Stimulated activated CD8-positive, alpha-beta memory T cell treated with anti-CD3 and anti-CD28 coated beads, Interleukin-15, amount 100 ng/mL, for 4 hours (primary cell): ENCODE data around the gene PCBP2.
A peak's percentile ranks its signal among the peaks of the same experiment; 100 is the strongest.
"Not testable (repeated sequence)": the region's sequence is repeated elsewhere in the genome, so short reads cannot be mapped to it uniquely, and the experiment has no call there.

Experiments used
- DNase-seq, 2 donors: peaks; one replicate each; pipeline ENCODE4 v3.0.0-alpha.2; 2020; ENCODE audit warnings: low read depth in 2 of 2

Gene PCBP2

DNA sequence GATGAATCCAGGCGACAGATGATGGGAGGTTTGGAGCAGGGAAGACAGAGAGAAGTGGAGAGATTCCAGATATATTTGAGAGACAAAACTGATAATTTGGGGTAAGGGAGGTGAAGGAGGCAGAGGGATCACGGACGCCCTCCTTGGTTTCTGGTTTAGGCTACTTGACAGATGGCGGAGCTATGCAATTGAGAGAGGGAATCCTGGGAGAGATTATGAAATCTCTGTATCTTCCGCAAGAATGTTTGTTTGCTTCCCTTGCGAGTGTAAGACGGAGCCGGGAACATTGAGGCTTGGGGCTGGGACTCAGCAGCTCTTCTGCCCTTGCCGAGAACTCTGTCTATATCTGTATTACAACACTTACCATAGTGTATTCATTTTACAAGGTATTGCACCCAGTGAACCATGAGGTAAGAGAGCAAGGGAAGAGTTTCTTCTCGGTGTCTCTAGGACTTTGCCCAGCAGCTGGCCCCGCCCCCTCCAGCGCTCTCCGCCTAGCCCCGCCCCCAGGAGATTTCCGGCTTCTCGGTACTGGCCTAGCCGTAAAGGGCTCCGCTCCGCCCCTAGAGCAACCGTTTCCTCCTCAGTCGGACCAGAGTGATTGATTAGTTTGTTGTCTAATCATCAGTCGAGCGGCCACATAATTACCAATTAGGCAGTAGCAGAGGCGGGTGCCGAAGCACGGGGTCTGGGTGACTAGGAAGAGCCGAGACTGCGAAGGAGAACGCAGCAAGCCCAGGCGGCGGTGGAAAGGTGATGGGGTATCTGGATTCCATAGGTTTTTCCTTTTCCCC is 10.7 kb upstream of the PCBP2 start, which contains the start of gene PRR13:
Gene PRR13 (plus strand): TSS at position 695 of the 794 bp plus-strand sequence. CDS start 981 bp downstream, outside the sequence.
- peak; percentile 92 to 98 for DNase-seq

DNA sequence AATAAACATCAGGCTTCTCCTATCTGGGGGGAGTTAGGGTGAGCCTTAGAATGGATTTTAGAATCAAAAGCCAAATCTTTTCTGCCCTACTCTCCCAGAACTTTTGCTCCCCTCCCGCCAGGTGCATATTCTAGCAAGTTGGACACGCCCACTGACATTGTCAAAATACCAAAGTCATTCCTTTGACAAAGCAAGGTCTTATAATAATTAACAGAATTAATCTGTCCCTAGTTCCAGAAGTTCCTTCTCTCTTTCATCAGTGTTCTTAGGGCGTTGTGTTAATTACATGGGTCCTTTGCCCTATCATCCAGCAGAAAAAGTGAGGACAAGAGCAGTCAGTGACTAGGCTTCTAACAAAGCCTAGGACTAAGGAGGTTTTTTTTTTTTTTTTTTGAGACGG is 7.9 kb upstream of the PCBP2 start:
- no peak for DNase-seq

DNA sequence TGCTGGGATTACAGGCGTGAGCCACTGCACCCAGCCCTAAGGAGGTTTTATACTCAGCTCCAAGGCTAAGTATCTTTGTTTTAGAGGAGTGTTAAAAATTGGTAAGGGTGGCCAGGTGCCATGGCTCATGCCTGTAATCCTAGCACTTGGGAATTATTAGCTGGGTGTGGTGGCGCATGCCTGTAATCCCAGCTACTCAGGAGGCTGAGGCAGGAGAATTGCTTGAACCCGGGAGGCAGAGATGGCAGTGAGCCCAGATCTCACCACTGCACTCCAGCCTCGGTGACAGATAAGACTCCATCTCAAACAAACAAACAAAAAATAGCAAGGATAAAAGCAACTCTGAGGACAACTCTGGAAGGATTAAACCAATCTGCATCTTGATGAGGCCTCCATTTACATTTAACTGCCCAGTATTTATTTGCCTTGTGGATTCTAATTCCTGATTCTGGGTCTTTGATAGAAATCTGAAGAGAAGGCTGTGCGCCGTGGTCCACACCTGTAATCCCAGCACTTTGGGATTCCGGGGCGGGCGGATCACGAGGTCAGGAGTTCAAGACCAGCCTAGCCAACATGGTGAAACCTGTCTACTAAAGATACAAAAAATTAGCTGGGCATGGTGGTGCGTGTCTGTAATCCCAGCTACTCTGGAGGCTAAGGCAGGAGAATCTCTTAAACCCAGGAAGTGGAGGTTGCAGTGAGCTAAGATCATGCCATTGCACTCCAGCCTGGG is 7.1 kb upstream of the PCBP2 start:
- not testable (repeated sequence) for DNase-seq

DNA sequence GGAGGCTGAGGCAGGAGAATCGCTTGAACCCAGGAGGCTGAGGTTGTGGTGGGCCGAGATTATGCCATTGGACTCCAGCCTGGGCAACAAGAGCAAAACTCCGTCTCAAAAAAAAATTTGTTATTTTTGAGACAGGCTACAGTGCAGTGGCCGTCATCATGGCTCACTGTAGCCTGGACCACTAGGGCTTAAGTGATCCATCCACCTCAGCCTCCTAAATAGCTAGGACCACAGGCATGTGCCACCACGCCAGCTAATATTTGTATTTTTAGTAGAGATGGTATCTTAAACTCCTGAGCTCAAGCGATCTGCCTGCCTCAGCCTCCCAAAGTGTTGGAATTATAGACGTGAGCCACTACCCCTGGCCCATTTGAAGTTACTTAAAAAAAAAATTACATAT is 966 bp upstream of the PCBP2 start:
- no peak for DNase-seq

DNA sequence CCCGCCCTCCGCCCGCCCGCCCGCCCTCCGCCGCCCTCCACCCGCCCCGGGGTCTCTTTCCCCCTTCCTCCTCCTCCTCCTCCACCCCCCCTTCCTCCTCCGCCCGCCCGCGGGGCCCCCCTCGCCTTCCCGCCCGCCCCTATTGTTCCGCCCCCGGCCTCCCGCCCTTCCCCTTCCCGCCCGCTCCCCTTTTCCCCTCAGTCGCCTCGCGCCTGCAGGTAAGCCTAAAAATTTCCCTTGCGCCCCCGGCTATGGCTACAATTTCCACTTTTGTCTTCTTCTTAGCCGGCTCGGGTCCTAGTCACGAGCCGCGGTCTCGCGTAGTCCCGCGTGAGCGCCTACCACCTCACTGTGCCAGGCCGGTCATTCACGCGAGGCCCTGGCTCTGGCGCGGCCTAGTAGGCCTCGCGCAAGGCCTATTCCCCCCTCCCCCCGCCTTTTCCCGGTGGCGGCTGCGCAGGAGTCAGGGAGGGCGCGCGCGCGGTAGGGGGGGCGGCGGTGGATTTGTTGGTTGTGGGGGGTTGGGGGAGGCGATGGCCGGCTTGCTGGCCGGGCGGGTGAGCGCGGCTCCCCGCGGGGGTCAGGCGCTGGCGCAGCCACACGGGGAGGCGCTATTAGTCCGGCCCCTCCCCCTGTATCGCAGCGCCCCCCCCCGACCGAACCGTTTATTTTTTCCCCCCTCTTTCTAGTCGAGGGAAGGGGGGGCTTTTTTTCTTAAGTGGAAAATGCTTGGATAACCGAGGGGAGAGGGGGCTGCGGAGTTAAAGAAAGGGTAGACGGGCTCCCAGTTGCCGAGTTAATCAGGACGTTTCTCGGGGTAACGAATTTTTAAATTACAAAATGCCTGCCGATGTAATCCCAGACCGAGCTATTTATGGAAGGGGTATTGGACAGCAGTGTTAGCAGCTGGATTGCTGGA is 516 bp downstream of the PCBP2 start:
- peak; percentile 62 to 63 for DNase-seq

DNA sequence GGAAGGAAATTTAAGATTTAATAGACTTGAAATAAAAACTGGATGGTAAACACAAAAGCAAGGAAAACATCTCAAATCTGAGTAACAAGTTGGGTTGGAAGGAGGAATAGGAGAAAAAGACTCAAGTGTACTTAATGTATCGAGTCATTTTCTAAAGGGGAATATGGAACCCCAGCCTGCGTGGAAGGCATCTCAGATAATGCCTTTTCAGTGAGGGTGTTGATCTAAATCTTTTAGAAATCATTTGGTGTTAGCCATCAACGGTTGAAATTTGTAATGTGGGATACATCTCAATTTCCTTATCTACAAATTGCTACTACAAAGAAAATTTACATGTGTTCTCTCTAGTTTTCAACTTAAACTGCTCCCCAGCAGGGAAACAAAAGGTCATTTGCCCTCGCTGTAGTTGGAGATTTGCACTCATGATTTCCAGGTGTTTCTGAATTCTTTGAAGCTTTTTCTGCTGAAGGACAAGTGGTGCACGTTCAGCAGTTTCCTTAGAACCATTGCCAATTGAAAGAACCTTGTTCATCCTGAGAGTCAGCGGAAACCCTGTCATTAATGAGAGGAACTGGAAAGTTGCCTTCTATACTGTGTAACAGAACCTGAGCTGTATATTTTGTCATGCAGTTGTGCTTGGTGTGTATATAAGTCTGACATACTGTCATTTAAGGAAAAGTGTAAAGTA is 2.2 kb downstream of the PCBP2 start:
- no peak for DNase-seq

DNA sequence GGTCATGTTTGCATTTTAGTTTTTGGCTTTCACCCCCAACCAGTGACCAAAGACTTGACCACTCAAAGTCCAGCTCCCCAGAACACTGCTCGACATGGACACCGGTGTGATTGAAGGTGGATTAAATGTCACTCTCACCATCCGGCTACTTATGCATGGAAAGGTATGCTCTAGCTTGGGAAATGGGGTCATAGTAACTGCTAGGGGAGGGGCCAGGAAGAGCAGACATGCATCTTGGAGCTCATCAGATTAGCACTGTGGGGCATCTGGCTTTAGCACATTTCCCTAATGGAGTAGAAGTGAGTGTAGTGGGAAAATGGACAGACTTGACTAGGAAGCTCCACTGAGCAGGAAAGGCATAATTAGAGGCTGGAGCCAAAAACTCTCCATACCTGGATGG is 2.8 kb downstream of the PCBP2 start:
- no peak for DNase-seq

DNA sequence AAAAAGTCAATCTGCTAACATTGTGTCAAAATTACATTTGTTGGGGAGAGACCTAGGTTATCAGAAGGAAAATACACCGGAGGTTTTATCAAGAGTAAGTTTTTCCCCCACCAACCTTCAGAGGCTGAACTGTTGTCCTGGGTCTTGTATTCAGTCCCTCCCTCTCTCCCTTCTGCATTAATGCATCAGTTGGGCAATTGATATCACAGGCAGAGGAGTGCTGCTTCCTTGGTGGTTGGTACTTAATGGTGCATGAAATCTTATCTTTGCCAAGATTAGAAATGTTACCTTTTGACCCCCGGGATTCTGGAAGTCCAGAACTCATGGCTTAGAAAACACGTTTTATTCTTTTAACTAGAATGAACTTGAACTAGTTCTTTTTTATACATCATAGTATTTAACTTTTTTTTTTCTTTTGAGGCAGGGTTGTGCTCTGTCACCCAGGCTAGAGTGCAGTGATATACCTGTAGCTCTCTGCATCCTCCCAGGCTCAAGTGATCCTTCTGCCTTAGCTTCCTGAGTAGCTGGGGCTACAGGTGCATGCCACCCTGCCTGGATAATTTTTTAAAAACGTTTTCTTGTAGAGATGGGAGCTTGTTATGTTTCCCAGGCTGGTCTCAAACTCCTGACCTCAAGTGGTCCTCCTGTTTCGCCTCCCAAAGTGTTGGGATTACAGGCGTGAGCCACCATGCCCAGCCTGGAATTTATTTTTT is 4.9 kb downstream of the PCBP2 start:
- no peak for DNase-seq

DNA sequence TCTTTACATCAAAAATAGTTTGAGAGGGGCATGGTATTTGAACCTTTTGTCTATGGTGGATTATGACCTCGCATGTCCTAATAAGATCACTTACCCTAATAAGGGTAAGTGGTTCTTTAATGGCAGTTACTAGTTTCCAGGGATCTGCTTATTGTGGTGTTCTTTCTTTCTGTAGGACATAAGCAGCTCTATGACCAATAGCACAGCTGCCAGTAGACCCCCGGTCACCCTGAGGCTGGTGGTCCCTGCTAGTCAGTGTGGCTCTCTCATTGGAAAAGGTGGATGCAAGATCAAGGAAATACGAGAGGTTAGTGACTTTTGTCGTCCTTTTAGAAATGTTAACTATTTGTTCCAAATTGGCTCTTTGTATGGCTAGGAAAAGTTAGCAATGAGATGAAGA is 7.2 kb downstream of the PCBP2 start:
- DNase-seq = no peak

DNA sequence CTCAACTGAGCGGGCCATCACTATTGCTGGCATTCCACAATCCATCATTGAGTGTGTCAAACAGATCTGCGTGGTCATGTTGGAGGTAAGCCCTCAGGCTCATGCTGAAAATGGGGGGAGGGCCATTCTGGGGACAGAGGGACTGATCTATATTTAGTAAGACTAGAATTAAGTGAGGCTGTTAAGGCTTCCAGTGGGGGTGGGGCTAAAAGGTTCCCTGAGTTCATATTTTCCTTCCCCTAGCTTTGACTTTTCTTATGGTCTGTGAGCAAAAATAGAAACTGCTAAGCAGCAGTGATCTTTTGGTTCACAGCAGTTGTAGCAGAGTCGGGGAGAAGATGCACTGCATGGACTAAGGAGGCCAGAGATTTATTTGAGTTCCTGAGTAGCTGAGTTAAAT is 9.2 kb downstream of the PCBP2 start:
- no peak for DNase-seq

DNA sequence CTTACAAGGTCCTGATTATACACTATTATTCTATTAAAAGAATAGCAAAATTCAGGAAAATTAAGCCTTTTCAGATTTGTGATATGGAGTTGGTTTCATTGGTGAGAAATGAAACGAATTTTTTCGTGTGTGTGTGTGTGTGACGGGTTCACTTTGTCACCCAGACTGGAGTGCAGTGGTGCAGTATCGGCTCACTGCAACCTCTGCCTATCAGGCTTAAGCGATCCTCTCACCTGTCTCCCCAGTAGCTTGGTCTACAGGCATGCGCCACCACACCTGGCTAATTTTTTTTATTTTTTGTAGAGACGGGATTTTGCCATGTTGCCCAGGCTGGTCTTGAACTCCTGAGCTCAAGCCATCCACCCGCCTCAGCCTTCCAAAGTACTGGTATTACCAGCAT is 9.7 kb downstream of the PCBP2 start:
- no peak for DNase-seq

DNA sequence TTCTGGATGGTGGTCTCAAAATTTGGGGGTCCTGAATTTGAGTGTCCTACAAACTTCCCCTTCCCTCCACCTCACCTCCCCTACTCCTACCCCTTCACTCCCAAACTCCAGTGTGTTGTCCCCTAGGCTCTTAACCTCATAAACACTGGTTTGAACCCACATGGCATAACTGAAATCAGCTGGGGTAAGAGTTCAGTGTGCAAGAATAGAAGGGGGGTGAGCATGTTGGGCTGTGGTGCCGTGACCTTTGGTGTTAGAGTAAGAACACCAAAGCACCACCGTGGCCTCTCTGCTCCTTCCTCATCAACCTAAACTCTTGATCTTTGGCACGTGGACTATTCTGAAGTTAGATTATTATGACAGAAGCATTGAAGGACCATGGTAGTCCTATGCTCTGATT is 11.0 kb downstream of the PCBP2 start:
- no peak for DNase-seq

DNA sequence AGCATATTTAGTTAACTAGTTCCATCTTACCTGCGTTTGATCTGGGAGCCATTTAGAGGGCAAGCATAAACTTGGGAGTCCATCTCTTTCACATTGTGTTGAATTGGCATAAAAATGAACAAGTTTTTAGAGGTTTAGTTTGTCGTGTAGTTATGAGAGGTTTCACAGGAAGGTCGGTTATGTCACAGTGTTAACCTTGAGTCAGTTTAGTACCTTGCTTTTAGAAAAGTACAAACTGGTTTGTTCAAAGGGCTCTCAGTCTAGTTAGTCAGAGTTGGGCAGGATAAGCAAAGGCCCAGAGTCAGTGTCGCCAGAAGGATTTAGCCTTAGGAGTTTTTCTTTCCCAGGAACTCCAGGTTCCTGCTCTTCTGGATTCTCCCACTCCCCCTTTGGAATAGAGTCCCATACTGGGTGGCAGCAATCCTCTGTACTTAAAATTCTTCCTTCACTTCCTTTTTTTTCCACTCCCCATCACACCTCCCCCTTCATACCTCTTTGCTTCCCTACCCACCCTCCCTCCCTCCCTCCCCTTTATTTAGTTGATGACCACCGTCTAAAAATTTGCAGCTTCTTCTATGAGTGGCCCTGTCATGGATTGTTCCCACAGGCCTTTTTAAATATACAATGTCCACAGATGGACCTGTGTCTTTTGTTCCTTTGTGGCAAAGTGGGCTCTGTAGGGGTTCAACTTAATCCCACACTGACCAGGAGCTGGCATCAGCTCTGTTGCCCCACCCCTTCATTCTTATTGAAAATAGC is 12.1 kb downstream of the PCBP2 start:
- DNase-seq = no peak

DNA sequence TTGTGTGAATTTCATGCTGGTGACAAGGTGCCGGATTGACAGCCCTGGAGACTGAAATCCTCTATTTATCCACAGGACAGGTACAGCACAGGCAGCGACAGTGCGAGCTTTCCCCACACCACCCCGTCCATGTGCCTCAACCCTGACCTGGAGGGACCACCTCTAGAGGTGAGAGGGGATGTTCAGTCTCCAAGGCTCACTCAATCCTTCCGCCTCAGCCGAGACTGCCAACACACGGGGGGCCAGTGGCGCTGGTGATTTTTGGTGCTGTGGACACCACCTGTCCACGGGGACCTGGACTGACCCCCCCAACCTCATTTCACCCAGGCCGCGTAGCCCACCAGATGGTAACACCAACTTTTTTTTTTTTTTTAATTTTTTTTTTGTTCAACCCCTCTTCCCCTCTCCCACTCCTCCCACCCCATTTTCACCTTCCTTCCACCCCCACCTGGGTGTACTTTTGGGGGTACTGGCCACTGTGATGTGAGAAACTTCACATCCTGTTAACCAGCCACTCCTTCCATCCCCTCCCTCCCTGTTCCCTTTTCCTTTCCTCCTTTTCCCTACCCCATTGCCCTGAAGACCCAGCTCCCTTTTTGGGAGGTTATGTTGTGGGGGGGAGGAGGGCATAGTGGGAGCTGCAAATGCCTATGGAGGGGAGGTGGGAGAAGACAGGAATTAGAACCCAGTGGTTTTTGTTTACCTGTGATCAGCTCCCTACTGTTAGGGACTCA is 12.9 kb downstream of the PCBP2 start:
- DNase-seq = no peak

DNA sequence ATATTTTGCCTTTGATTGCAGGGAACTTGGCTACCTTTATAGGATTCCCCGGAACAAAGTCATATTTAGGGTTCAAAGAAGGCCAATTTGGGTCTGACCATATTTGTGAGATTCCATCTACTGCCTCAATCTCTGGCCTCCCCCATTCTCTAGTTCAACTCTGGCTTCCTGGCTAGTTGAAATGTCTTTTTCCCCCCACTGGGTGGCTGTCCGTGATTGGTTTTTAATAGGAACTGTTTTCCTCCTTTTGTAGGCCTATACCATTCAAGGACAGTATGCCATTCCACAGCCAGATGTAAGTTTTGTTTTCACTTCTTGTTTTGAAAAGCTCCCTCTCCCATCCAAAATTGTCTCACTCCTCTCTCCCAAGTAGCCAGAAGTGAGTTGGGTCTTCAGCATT is 13.8 kb downstream of the PCBP2 start:
- DNase-seq = no peak

DNA sequence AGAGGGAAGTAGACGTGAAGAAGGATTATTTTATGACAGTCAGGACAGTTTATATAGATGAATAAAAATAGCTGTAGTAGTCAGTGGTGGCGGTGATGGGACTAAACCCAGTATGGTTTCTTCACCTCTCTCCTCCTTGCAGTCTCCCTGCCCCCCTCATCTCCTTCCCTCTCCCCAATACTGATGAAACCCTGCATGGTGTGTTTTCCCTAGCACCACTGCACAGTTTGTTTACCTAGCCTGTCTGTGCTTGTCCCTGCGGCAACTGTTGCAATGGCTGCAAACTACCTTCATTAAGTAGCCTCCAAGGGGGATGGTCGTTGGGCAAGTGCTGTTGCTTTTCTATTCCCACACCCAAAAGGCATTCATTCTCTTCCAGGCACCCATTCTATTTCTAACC is 14.7 kb downstream of the PCBP2 start:
- DNase-seq = no peak

DNA sequence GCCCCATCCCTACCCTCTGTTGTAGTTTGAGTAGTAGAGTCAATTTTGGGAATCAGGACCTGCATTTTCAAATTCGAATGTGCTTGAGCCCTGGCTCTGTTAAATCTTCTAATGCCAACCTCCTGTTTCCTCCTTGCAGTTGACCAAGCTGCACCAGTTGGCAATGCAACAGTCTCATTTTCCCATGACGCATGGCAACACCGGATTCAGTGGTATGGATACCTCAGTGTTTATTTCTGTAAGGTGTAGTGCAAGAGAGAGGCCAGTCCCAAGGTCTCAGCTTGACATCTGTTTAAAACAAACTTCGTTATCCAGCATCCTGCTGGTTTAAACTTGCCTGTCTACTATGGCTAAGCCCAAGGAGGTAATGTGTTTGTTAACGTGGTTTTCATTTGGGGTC is 15.2 kb downstream of the PCBP2 start:
- DNase-seq = no peak

DNA sequence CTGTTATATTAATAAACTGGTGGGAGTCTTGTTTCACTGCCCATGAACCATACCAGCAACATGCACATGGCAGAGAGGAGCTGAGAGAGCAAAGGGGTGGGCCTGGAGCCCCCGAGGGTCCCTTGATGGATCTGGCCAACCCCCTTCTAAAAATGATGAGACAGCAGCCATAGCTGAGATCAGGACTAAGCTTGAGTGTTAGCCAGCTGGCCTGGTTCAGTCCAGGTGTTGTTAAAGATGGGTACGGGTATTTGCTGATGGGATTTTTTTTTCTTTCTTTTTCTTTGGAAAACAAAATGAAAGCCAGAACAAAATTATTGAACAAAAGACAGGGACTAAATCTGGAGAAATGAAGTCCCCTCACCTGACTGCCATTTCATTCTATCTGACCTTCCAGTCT is 16.0 kb downstream of the PCBP2 start:
- no peak for DNase-seq

DNA sequence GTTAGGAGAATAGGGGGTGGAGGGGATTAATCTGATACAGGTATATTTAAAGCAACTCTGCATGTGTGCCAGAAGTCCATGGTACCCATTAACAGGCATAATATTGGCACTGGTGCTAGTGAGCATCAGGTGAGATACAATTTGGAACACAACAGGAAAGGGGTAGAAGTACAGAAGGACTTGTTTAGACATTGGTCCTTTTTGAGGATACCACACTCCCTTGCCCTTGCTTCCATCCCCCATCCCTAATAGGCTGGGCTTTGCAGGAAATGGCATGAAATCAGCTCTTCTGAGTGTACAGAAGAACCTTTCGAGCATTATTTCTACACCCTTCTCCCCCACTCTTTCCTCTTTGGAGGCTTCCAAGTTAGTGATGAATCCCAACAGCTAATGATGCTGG is 16.4 kb downstream of the PCBP2 start:
- no peak for DNase-seq
